C4-2B (cell line): Measurements from ENCODE around the gene TPPP2.

ENCODE experiments used
- H3K27ac ChIP-seq: fragments of 450-650 bp; 2 replicates; pipeline ENCODE4 v1.5.1; 2017
- ZFX ChIP-seq: fragments of 450-650 bp; IDR thresholded peaks from 2 replicates; pipeline ENCODE4 v1.6.1; 2017
- TF ChIP-seq, protein P1 (sequence below): fragments of 450-650 bp; conservative IDR thresholded peaks from 2 replicates; pipeline ENCODE4 v1.5.1; 2017; ENCODE audit warnings: mild to moderate bottlenecking

The TPPP2 gene

DNA sequence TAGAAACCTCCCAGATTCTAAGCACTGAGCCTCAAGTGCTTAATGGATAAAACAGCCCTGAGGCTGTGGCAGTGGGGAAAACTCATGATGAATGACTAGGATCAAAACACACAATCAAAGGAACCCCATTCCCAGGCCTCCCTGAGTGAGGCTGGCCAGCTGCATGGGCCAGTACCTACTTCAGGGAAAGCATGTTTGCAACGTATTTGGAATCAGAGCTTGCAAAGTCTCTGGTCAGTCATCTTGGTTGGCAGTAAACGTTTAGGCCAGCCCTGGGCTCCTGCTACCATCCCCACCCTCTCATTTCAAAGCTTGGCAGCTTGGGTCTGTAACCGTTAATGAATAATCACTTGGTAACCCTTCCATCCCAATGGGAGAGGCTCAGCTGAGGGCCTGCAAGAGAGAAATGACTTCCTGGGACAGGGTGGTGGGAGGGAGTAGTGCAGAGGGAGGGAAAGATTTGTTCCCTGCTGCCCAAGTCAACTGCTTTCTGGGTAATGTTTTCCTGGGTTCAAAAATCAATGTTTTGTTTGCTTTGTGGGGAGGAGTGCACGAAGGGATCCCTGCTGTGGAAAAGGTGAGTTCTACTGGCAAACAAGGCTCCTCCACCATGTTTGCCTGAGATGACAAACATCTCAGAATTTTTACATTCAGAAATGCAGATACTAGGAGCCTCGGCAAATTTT is 25.6 kb downstream of the TPPP2 start:
- peak overlapping the region; percentile 45; the same call in 1 of the 2 replicates for H3K27ac ChIP-seq
- TF ChIP-seq ZFX = no peak
- TF ChIP-seq, protein P1, sequence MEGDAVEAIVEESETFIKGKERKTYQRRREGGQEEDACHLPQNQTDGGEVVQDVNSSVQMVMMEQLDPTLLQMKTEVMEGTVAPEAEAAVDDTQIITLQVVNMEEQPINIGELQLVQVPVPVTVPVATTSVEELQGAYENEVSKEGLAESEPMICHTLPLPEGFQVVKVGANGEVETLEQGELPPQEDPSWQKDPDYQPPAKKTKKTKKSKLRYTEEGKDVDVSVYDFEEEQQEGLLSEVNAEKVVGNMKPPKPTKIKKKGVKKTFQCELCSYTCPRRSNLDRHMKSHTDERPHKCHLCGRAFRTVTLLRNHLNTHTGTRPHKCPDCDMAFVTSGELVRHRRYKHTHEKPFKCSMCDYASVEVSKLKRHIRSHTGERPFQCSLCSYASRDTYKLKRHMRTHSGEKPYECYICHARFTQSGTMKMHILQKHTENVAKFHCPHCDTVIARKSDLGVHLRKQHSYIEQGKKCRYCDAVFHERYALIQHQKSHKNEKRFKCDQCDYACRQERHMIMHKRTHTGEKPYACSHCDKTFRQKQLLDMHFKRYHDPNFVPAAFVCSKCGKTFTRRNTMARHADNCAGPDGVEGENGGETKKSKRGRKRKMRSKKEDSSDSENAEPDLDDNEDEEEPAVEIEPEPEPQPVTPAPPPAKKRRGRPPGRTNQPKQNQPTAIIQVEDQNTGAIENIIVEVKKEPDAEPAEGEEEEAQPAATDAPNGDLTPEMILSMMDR = no peak

DNA sequence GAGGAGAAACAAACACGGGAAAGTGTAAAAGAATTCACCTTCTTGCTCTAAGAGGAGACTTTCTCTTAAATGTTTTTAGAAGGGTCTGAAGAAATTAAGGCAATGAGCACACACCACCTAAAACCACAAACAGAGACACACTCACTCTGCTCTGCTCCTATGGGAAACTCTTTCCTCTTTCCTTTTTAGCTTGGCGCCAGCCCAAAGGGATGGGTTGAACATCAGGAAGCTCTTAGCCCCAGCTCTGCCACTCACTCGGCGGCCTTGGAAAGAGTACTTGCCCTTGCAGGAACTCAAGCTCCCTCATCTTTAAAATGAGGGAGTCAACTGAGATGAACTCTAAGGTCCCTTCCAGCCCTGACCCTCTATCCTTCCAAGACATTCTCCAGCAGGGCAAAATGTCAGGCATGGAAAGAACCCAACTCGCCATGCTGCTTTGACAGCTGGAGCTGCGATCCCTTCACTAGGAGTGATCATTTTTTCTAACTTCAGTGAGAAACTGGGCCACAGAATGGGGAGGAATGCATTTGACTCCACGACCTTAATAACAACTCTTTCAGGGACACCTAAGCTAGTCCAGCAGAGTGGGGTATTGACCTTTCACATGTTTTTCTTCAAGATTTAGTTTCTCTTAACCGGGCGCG is 26.6 kb downstream of the TPPP2 start:
- no peak overlapping the region for H3K27ac ChIP-seq
- TF ChIP-seq, protein P1 = no peak
- TF ChIP-seq ZFX = no peak

DNA sequence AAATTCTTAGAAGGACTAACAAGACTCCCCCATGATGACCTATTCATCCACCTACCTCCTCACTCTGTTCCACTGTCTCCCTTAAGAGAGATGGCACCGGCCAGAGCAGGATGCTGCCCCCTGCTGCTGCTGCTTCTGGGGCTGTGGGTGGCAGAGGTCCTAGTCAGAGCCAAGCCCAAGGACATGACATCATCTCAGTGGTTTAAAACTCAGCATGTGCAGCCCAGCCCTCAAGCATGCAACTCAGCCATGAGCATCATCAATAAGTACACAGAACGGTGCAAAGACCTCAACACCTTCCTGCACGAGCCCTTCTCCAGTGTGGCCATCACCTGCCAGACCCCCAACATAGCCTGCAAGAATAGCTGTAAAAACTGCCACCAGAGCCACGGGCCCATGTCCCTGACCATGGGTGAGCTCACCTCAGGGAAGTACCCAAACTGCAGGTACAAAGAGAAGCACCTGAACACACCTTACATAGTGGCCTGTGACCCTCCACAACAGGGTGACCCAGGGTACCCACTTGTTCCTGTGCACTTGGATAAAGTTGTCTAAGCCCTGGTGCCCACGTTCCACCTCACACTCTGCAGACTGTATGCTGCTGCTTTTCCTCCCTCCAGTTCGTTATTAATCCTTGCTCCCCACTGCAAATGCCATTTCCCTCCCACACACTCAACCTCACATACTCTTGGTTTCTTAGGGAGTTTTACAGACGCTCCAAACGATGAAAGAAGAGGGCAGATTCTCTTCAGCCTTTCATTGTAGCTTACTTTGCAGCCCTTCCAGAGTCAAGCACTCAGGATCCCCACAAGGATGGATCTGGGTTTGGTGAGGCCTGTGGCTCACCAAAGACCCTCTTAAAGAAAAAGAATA is 28.0 kb downstream of the TPPP2 start, which contains the start of gene RNASE8:
RNASE8 (plus strand) TSS at position 20 of the 873 bp plus-strand sequence; CDS start at position 91, 71 bp downstream.
- TF ChIP-seq, protein P1 = no peak
- TF ChIP-seq ZFX = no peak
- H3K27ac ChIP-seq = no peak within 1 kb of the TSS

DNA sequence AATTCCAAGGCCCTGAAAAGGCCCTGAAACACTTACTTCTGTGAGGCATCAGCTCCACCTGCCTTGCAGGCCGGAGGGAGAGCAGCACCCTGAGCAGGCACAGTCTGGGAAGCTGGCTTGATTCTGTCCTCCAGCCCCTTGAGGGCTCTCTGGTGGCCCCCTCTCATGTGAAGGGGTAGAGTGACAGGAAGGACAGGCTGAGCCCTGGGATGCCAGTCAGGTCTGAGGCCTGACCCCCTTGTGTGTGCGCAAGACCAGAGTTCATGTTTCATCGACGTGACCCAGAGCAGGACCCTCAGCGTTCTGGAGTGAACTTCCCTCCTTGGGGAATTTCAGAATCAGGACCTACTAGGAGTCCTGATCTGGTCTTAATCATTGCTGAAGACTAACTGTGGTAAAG is 28.9 kb downstream of the TPPP2 start:
- TF ChIP-seq, protein P1 = no peak
- TF ChIP-seq ZFX = no peak
- no peak overlapping the region for H3K27ac ChIP-seq

DNA sequence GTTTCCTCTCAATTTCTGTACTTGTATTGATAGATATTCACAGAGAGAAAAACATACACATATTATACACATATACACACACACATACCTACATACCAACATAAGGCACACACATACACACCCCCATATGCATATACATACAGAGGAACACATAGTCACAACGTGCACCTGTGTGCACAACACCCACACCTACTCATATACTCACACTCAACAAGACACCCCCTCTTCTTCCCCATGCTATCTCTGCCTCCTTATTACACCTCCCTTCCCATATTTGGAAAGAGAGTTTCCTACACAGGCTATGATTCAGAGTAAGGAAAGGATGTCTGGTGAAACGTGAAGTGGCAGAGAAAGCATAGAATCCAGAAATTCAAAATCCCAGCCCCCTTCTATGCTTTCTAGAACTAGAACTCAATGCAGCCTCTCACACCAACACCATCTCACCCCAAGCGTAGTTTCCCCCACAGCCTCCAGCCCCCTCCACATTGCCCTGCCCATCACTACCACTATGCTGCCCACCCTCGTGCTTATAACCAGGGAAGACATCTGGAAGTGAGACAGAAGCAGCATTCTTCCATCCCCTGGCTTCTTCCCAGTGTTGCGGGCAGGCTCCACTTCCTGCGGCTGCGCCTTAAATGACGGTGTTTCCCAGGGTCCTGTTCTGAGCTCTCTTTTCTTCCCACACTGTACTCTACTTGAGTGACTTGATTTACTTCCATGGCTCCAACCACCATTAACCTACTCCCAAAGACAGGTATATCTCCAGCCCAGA is 30.0 kb downstream of the TPPP2 start:
- TF ChIP-seq ZFX = no peak
- TF ChIP-seq, protein P1 = no peak
- no peak overlapping the region for H3K27ac ChIP-seq

DNA sequence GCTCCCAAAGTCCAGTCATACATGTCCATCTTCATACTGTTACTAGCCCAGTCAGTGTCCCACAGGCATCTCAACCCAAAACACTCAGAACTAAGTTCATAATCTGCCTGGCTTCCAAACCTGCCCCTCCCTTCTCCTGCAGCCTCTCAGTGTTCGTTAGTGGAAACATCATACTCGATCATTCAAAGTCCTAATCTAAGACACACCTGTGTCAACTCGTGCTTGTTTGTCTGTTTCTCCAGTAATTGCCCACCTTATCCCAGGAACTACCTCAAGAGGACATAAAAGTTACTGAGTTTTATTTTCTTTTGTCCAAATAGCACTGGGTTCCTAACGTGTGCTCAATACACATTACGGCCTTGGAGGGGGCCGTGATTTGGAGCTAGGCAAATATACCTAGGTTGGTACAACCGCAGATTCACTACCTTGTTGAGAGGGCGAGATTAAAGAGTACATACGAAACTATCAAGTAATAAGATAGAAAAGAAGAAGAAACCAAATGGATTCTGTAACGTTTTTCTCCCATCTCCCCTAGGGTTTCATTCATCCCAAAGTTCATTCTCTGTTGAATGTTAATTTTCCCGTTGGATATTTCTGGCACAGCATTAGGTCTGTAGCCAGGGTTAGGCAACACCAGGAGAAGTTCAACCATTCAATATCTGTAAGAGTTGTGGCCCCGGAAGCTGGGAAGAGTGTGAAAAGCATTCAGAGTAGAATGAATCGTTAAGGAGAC is 30.8 kb downstream of the TPPP2 start:
- no peak overlapping the region for H3K27ac ChIP-seq
- TF ChIP-seq, protein P1 = no peak
- TF ChIP-seq ZFX = no peak
